LNCAP (cell line): ENCODE results near the gene FBXO17.

Experiments
- TF ChIP-seq, protein P1 (sequence below): fragments of 450-650 bp; IDR thresholded peaks from 2 replicates; pipeline ENCODE4 v1.5.1; 2017; ENCODE audit warnings: mild to moderate bottlenecking

Gene FBXO17

DNA sequence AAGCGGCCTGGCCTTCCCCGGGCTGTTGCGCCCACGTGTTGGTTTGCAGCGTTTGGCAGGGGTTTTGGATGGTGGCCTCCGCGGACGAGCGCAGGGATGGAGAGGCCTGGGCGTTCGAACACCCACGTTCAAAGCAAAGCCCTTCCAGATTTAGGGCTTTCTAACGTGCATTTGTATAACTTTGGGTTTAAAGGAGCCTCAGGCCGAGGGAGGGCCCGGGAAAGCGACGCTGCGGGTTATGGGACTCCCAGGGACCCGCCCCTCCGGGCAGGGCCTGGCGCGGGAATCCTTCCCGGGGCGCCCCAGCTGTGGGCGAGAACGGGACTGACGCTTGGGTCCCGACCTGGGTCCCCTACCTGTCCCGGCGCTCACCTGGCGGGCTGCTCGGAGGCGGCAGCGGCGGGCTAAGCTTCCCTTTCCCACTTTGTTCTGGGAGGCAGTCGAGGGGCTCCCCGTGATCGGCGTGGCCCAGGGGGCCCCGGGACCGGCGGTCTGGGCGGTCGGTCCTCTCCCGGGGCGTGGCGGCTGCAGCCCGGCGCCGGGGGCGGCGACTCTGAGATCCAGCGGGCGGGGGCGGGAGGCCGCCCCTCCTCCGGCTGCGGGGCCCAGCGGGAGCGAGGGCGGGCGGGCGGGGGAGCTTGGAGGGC is at the start of gene FBXO17:
TSS of gene FBXO17 (minus strand) at position 529 of the 647 bp plus-strand sequence. CDS start 25,423 bp downstream, outside the sequence.
- TF ChIP-seq, protein P1, sequence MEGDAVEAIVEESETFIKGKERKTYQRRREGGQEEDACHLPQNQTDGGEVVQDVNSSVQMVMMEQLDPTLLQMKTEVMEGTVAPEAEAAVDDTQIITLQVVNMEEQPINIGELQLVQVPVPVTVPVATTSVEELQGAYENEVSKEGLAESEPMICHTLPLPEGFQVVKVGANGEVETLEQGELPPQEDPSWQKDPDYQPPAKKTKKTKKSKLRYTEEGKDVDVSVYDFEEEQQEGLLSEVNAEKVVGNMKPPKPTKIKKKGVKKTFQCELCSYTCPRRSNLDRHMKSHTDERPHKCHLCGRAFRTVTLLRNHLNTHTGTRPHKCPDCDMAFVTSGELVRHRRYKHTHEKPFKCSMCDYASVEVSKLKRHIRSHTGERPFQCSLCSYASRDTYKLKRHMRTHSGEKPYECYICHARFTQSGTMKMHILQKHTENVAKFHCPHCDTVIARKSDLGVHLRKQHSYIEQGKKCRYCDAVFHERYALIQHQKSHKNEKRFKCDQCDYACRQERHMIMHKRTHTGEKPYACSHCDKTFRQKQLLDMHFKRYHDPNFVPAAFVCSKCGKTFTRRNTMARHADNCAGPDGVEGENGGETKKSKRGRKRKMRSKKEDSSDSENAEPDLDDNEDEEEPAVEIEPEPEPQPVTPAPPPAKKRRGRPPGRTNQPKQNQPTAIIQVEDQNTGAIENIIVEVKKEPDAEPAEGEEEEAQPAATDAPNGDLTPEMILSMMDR = no peak

DNA sequence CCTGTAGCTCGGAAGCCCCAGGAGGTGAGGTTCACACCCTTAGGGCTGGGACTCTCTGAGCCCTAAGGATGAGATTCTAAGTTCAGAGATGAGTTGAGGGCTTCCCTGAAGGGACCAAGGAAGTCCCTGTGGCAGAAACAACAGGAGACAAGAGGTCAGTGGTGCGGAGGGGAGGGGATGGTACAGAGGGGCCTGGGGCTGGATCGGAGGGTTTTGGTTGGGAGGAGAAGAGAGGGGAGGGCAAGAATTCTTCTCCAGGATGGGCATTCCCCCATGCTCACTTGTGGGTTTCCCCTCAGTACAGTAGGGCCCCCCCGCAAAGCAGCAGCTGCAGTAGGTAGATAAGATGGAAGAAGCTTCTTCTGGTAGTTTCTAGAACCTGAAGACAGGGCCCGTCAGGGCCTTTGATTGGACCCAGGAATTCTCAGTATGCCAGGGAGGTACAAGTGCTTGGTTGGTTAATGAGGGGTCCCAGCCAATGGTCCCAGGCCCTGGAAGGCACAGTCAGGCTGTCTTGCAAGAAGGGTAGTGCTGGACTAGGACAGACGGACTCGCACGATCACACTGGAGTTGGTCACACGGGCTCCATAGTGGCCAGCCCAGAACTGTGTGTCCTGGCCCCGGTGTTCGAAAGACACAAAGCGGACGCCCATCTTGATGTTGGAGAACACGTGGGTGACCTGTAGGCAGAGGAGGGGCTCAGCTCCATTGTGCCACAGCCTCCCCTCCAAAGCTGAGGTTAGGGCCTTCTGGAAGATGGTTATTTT is 49.5 kb upstream of the FBXO17 start:
- TF ChIP-seq, protein P1 = no peak

- TF ChIP-seq, protein P1 = no peak
Measured at GRCh38 chr19:39021063-39021462, 45.5 kb upstream of the FBXO17 start.

DNA sequence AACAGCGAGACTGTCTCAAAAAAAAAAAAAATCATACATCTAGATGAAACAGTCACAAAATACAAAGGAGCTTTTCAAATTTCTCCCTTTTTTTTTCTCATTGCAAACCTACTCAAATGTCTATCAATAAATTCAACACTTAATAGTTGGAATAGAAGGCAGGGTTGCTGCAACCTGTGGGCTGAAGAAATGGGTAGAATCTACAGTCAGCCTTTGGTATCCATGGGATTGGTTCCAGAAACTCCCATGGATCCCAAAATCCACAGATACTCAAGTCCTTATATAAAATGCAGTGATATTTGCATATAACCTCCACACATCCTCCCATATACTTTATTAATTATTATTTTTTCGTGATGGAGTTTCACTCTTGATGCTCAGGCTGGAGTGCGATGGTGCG is 42.1 kb upstream of the FBXO17 start:
- TF ChIP-seq, protein P1 = no peak

- TF ChIP-seq, protein P1 = no peak
Measured at GRCh38 chr19:39017026-39017425, 41.5 kb upstream of the FBXO17 start.

- TF ChIP-seq, protein P1 = no peak
Measured at GRCh38 chr19:39014037-39014436, 38.5 kb upstream of the FBXO17 start.

- TF ChIP-seq, protein P1 = no peak
Measured at GRCh38 chr19:39009001-39009400, 33.5 kb upstream of the FBXO17 start.
